Liver (tissue), 9 donors: ENCODE results near the gene CSNK2A2. TPM values are rescaled to one million over a fixed set of nuclear protein-coding genes. Genes with fewer than 3 reads are reported as not detected.
A peak's percentile ranks its signal among the peaks of the same experiment; 100 is the strongest.

ENCODE experiments used
- DNase-seq: peaks from one replicate; pipeline ENCODE4 v3.0.0-alpha.2; 2017; ENCODE audit warnings: low spot score
- H3K27ac ChIP-seq, 2 donors: one replicate each; pipeline ENCODE4 v1.7.0; 2013; ENCODE audit warnings: inconsistent platforms in 2 of 2, low read length in 2 of 2, control low read depth in 1 of 2, low read depth in 1 of 2, mild to moderate bottlenecking in 1 of 2
- H3K27me3 ChIP-seq, 4 donors: one replicate each; pipeline versions ENCODE4 v1.6.1 to v1.7.0; 2013; ENCODE audit warnings: low read length in 3 of 4, inconsistent platforms in 1 of 4, mild to moderate bottlenecking in 1 of 4, moderate library complexity in 1 of 4; ENCODE audit not compliant: control insufficient read depth in 4 of 4, insufficient read depth in 4 of 4
- H3K36me3 ChIP-seq, 4 donors: one replicate each; pipeline versions ENCODE4 v1.6.1 to v1.7.0; 2013; ENCODE audit warnings: low read length in 3 of 4, mild to moderate bottlenecking in 3 of 4, low read depth in 1 of 4, moderate library complexity in 1 of 4; ENCODE audit not compliant: control insufficient read depth in 4 of 4, insufficient read depth in 3 of 4
- H3K4me1 ChIP-seq, 4 donors: one replicate each; pipeline versions ENCODE4 v1.6.1 to v1.7.0; 2013; ENCODE audit warnings: low read length in 3 of 4, mild to moderate bottlenecking in 3 of 4, moderate library complexity in 1 of 4; ENCODE audit not compliant: control insufficient read depth in 4 of 4, insufficient read depth in 4 of 4
- H3K4me3 ChIP-seq, 3 donors: one replicate each; pipeline versions ENCODE4 v1.6.1 to v1.7.0; 2013; ENCODE audit warnings: low read length in 3 of 3, control low read depth in 1 of 3, low read depth in 1 of 3, mild to moderate bottlenecking in 1 of 3
- H3K9ac ChIP-seq, 2 donors: one replicate each; pipeline ENCODE4 v1.7.0; 2013; ENCODE audit warnings: low read length in 2 of 2, mild to moderate bottlenecking in 2 of 2, moderate library complexity in 2 of 2, control low read depth in 1 of 2, low read depth in 1 of 2
- H3K9me3 ChIP-seq, 4 donors: one replicate each; pipeline versions ENCODE4 v1.6.1 to v1.7.0; 2013; ENCODE audit warnings: low read length in 3 of 4; ENCODE audit not compliant: control insufficient read depth in 4 of 4
- ATF3 ChIP-seq: IDR thresholded peaks from 2 replicates; pipeline ENCODE4 v1.6.1; 2016; ENCODE audit warnings: antibody characterized with exemption
- EGR1 ChIP-seq, 2 donors: IDR thresholded peaks; 2 replicates each; pipeline ENCODE4 v1.6.1; 2016 to 2018; ENCODE audit warnings: antibody characterized with exemption in 2 of 2, low read depth in 2 of 2
- FOXA1 ChIP-seq: IDR thresholded peaks from 2 replicates; pipeline ENCODE4 v1.6.1; 2016; ENCODE audit warnings: antibody characterized with exemption
- FOXA2 ChIP-seq: IDR thresholded peaks from 2 replicates; pipeline ENCODE4 v1.6.1; 2016; ENCODE audit warnings: antibody characterized with exemption
- GABPA ChIP-seq, 2 donors: IDR thresholded peaks in 1 of 2; conservative IDR thresholded peaks in 1 of 2; 2 replicates each; pipeline ENCODE4 v1.6.1; 2016; ENCODE audit warnings: antibody characterized with exemption in 2 of 2, mild to moderate bottlenecking in 1 of 2, moderate library complexity in 1 of 2
- HNF4A ChIP-seq, 2 donors: conservative IDR thresholded peaks; 2 replicates each; pipeline ENCODE4 v1.6.1; 2016; ENCODE audit warnings: antibody characterized with exemption in 2 of 2, mild to moderate bottlenecking in 2 of 2
- HNF4G ChIP-seq: IDR thresholded peaks from 2 replicates; pipeline ENCODE4 v1.6.1; 2016; ENCODE audit warnings: antibody characterized with exemption
- JUND ChIP-seq, 2 donors: IDR thresholded peaks; 2 replicates each; pipeline ENCODE4 v1.6.1; 2016; ENCODE audit warnings: antibody characterized with exemption in 2 of 2
- MAX ChIP-seq: IDR thresholded peaks from 2 replicates; pipeline ENCODE4 v1.6.1; 2016; ENCODE audit warnings: antibody characterized with exemption
- NR2F2 ChIP-seq: IDR thresholded peaks from 2 replicates; pipeline ENCODE4 v1.6.1; 2016; ENCODE audit warnings: antibody characterized with exemption
- RAD21 ChIP-seq, 2 donors: IDR thresholded peaks; 2 replicates each; pipeline ENCODE4 v1.6.1; 2016; ENCODE audit warnings: antibody characterized with exemption in 2 of 2, mild to moderate bottlenecking in 2 of 2
- RXRA ChIP-seq, 2 donors: IDR thresholded peaks; 2 replicates each; pipeline ENCODE4 v1.6.1; 2017 to 2018; ENCODE audit warnings: antibody characterized with exemption in 2 of 2, mild to moderate bottlenecking in 1 of 2
- SP1 ChIP-seq: IDR thresholded peaks from 2 replicates; pipeline ENCODE4 v1.6.1; 2018; ENCODE audit warnings: antibody characterized with exemption, mild to moderate bottlenecking
- TAF1 ChIP-seq: conservative IDR thresholded peaks from 2 replicates; pipeline ENCODE4 v1.6.1; 2016; ENCODE audit warnings: antibody characterized with exemption, mild to moderate bottlenecking
- YY1 ChIP-seq: IDR thresholded peaks from 2 replicates; pipeline ENCODE4 v1.6.1; 2016; ENCODE audit warnings: antibody characterized with exemption, mild to moderate bottlenecking
- ZBTB33 ChIP-seq: IDR thresholded peaks from 2 replicates; pipeline ENCODE4 v1.6.1; 2016; ENCODE audit warnings: antibody characterized with exemption
- WGBS: extraction: QIAGEN DNeasy Blood & Tissue Kit; methylation state at CpG from one replicate; pipeline ENCODE4 v1.1.7; 2013; 5-methylcytosine and 5-hydroxymethylcytosine counted together
- polyA plus RNA-seq, 2 donors: library from polyadenylated mRNA; stranded (reverse) in 1 of 2; unstranded in 1 of 2; fragments of 200-250 nt in 1 of 2; fragments of >200 nt in 1 of 2; fragmentation: Nextera tagmentation in 1 of 2; extraction: Ambion mirVana in 1 of 2; gene quantifications; one replicate each; pipeline versions ENCODE4 v1.2.1 to v1.2.3, GENCODE V29; 2013 to 2015
- total RNA-seq, 2 donors: library from RNA; depleted of rRNA; stranded (reverse); fragments of >200 nt; gene quantifications; one replicate each; pipeline ENCODE4 v1.2.3, GENCODE V29; 2014
- TF ChIP-seq, protein P1 (sequence below): fragments of 150-350 bp; IDR thresholded peaks from 2 replicates; pipeline ENCODE4 v1.5.1; 2017; ENCODE audit warnings: improper control_type of control experiment, low read depth, low read length; ENCODE audit not compliant: missing input control
- TF ChIP-seq, protein P2 (sequence below): IDR thresholded peaks from 2 replicates; pipeline ENCODE4 v1.6.1; 2016; ENCODE audit warnings: antibody characterized with exemption, mild to moderate bottlenecking
- donor health status: healthy.
- donor health status: healthy.
- donor health status: healthy.
- donor health status: healthy.
- donor health status: healthy.

CSNK2A2 gene
- total and polyA plus RNA-seq, 4 donors: 9.4 to 21.0 (median 14.7) TPM

- DNase-seq: peak; percentile 53
- Histone ChIP-seq H3K27ac (peak overlapping the region; percentile 88 to 95), H3K36me3 (no peaks in the 10 kb centered on the region), H3K4me1 (peaks cover 5 to 47% (median 37%) of the 10 kb centered on the region in 4 donors), H3K27me3 (no peaks in the 10 kb centered on the region), H3K9ac (peak overlapping the region; percentile 33 to 77), H3K9me3 (no peaks in the 10 kb centered on the region), H3K4me3 (peak overlapping the region; percentile 78 to 96 (median 89))
- TF ChIP-seq HNF4A (conservative IDR thresholded peaks at IDR 0.05): no peak
- TF ChIP-seq, protein P1, sequence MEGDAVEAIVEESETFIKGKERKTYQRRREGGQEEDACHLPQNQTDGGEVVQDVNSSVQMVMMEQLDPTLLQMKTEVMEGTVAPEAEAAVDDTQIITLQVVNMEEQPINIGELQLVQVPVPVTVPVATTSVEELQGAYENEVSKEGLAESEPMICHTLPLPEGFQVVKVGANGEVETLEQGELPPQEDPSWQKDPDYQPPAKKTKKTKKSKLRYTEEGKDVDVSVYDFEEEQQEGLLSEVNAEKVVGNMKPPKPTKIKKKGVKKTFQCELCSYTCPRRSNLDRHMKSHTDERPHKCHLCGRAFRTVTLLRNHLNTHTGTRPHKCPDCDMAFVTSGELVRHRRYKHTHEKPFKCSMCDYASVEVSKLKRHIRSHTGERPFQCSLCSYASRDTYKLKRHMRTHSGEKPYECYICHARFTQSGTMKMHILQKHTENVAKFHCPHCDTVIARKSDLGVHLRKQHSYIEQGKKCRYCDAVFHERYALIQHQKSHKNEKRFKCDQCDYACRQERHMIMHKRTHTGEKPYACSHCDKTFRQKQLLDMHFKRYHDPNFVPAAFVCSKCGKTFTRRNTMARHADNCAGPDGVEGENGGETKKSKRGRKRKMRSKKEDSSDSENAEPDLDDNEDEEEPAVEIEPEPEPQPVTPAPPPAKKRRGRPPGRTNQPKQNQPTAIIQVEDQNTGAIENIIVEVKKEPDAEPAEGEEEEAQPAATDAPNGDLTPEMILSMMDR: no peak
- no peak for TF ChIP-seq FOXA1
- no peak for TF ChIP-seq FOXA2
- no peak for TF ChIP-seq SP1
- TF ChIP-seq EGR1 (IDR thresholded peaks at IDR 0.05; ENCODE audit: low read depth in 2 of 2): no peak
- TF ChIP-seq, protein P2, sequence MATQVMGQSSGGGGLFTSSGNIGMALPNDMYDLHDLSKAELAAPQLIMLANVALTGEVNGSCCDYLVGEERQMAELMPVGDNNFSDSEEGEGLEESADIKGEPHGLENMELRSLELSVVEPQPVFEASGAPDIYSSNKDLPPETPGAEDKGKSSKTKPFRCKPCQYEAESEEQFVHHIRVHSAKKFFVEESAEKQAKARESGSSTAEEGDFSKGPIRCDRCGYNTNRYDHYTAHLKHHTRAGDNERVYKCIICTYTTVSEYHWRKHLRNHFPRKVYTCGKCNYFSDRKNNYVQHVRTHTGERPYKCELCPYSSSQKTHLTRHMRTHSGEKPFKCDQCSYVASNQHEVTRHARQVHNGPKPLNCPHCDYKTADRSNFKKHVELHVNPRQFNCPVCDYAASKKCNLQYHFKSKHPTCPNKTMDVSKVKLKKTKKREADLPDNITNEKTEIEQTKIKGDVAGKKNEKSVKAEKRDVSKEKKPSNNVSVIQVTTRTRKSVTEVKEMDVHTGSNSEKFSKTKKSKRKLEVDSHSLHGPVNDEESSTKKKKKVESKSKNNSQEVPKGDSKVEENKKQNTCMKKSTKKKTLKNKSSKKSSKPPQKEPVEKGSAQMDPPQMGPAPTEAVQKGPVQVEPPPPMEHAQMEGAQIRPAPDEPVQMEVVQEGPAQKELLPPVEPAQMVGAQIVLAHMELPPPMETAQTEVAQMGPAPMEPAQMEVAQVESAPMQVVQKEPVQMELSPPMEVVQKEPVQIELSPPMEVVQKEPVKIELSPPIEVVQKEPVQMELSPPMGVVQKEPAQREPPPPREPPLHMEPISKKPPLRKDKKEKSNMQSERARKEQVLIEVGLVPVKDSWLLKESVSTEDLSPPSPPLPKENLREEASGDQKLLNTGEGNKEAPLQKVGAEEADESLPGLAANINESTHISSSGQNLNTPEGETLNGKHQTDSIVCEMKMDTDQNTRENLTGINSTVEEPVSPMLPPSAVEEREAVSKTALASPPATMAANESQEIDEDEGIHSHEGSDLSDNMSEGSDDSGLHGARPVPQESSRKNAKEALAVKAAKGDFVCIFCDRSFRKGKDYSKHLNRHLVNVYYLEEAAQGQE: no peak
- TF ChIP-seq HNF4G: no peak
- no peak for TF ChIP-seq MAX
- no peak for TF ChIP-seq YY1
- no peak for TF ChIP-seq JUND (IDR thresholded peaks at IDR 0.05)
- TF ChIP-seq TAF1: no peak
- no peak for TF ChIP-seq RXRA (IDR thresholded peaks at IDR 0.05)
- no peak for TF ChIP-seq GABPA (IDR thresholded peaks at IDR 0.05 in 1 of 2, conservative IDR thresholded peaks at IDR 0.05 in 1 of 2)
- TF ChIP-seq RAD21 (IDR thresholded peaks at IDR 0.05): no peak
- no peak for TF ChIP-seq NR2F2
- TF ChIP-seq ZBTB33: no peak
- no peak for TF ChIP-seq ATF3
- 1% methylated on average over 25 of the region's 25 CpGs for WGBS
Observed at GRCh38 chr16:58128711-58129096, 69.2 kb downstream of the CSNK2A2 start.
